SH-SY5Y (cell line): ENCODE measurements around the gene EN1.

ENCODE experiments used
- GATA2 ChIP-seq: IDR thresholded peaks from 2 replicates; pipeline ENCODE4 v1.6.1; 2011; ENCODE audit warnings: mild to moderate bottlenecking, low read depth, low read length
- GATA3 ChIP-seq: IDR thresholded peaks from 2 replicates; pipeline ENCODE4 v1.6.1; 2011; ENCODE audit warnings: low read depth, mild to moderate bottlenecking, low read length, moderate library complexity

EN1 gene

GRCh38 chr2:118810766-118811165, 36.7 kb downstream of the EN1 start:
- TF ChIP-seq GATA2 (no peak), GATA3 (no peak)

DNA sequence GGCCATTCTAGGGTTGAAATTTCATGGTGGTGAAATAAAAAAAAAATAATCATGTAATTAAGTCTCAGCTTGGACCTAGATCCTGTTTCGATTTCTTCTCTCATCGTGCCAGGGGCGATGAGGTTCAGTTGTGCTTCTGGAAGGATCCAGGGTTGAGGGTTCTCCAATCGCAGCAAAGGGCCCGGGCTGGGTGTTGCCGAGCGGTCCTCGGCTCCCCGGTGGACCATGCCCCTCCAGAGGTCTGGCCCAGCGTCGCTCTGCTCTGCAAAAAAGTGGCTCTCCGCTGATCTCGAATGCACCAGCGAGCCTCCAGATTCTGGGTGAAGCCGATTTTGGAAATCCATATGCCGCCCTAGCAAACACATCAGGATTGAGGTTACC, 39.0 kb downstream of the EN1 start:
- no peak for TF ChIP-seq GATA3
- no peak for TF ChIP-seq GATA2

- TF ChIP-seq GATA2 (no peak), GATA3 (no peak)
Observed at GRCh38 chr2:118807668-118808428, 39.6 kb downstream of the EN1 start.

DNA sequence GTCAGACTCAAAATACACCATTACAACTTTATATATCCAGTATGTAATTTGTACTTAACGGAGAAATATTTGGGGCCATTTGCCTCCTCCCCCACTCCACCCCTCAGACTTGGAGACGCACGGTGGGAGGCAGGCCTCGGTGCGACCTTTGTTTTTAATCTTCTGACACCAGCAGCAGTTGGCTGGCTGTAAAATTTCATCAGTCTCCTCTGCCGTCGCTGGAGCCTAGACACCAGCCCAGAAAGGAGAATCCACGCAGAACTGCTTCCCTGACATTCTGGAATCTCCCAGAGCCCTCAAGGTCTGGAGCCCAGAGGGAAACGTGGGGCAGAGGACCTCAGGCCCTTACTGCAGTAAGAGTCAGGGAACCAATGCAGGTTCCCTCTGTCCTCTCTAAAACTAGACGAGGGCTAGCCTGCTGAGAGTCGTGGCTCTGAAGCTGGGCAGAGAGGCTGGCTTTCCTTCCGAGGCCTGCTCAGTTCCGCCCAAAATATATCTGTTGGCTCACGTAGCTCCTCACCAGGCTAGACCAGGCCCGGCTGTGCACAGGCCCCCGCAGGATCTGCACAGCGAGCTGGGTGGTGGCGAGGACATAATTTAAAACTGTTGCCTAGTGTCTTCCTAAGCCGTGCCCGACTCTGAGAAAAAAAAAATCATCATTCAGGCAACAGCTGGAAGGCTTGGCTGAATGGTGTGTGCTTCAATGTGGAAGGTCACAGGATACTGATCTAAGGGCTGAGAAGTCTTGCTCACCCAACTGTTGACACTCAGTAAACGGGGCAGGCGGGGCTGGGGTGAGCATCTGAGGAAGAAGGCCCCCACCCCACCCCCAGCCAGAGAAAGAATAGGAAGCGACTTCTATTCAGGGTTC, 40.4 kb downstream of the EN1 start:
- no peak for TF ChIP-seq GATA3
- no peak for TF ChIP-seq GATA2

DNA sequence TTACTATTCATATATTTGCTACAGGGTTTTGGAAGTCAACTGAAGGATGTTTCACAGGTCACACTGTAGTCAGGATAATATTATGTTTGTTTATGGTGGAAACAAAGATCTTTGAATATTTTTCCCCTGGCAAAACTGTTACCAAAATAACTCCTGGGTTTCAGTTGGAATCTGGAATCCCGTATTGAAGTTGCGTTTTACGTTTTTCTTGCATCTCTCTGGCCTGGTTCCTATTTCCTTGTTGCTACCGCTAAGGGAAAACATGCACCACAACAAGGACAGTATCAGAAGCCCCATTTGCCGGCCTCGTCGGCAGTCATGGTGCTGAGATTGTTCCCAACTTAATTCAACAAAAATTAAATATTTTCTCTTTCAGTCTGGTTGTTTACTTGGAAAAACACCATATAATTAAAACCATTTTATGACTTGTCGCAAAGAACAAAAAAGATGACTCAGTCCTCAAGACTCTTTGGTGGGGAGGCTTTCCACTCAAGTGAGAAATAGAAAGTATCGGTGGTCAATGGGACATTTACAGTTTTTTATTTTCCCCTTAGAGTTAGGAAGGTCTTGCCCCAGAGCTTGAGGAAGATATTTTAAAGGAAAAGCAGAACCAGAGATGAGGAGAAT, 42.3 kb downstream of the EN1 start:
- TF ChIP-seq GATA3 = no peak
- no peak for TF ChIP-seq GATA2

DNA sequence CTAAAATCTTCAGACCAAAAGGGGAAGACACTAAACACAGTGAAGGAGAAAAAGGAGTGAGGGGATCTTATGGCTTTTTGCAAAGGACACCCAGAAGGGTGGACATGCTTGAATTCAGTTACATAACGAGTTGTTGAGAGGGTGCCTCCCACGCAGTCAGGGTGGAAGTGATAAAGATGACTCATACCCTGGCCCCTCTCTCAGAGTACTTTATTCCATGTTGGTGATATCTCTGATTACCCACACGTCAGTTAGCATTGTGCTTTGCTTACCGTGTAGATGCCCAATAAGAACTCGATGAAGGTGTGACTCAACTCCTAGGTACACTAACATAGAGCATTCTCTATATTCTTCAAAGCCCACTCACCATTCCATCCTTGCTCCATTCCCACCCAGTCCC, 44.4 kb downstream of the EN1 start:
- TF ChIP-seq GATA2 (no peak), GATA3 (no peak)

DNA sequence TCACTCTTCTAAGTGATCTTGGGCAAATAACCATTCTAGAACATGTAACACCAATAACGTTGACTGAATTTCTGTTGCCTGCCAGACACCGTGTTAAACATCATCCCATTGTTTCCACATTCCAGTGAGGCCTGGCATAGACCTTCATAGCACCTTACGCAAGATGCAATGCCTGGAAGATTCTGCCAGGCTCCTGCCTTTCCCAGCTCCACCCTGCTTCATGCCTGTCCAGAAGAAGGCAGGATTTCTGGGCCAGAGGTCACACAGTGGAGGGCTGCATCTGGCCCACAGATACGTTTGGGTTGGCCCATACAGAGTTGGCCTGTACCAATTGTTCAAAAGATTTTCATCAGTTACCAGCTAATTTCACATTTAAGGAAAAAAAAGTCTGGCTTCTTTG, 46.3 kb downstream of the EN1 start:
- TF ChIP-seq GATA2 = no peak

DNA sequence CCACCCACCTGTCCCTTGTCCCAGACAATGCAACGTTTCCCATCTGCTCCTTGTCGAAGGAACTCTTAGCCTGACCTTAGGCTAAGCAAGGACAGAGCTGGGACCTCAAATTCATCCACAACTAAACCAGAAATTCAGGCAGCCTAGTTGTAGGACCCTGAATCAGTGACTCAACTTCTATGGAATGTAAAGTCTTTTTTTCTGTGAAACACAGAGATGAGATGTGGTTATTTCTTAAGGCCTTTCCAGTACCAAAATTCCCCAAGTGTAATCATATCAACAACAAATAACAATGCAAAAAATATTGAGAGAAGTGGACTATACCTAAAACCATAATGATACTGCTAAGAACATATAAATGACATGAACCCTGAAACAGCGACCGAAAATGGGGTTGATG, 46.7 kb downstream of the EN1 start:
- TF ChIP-seq GATA2 (no peak), GATA3 (no peak)

- TF ChIP-seq GATA2 (no peak), GATA3 (no peak)
Observed at GRCh38 chr2:118794546-118794945, 52.9 kb downstream of the EN1 start.
